HEK293 (cell line): Measurements from ENCODE around the gene CLEC2A.

Source experiments
- TF ChIP-seq, protein P1 (sequence below): fragments of 450-650 bp; formaldehyde crosslinking; IDR thresholded peaks from 2 replicates; pipeline ENCODE4 v1.5.1; 2016; ENCODE audit warnings: missing biosample characterization, missing genetic modification characterization
- TF ChIP-seq, protein P2 (sequence below): fragments of 450-650 bp; formaldehyde crosslinking; IDR thresholded peaks from 2 replicates; pipeline ENCODE4 v1.5.1; 2016; ENCODE audit warnings: missing biosample characterization, missing genetic modification characterization

DNA sequence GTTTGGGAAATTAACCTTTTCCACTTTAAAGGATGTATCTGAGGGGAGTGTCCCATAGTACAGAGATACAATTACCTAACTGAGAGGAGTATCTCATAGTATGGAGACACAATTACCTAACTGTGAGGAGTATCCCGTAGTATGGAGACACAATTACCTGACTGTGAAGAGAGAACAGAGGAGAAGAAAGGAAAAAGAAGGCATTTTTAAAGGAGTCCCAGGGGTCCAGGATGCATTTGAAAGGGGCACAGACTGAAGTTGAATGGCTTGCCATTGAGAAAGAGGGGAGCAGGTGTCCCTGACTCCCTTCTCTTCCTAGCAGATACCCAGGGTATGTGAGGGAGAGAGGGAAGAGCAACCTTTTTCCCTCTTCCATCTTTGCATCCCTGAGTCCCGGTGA lies 33.0 kb downstream of the CLEC2A start:
- TF ChIP-seq, protein P1, sequence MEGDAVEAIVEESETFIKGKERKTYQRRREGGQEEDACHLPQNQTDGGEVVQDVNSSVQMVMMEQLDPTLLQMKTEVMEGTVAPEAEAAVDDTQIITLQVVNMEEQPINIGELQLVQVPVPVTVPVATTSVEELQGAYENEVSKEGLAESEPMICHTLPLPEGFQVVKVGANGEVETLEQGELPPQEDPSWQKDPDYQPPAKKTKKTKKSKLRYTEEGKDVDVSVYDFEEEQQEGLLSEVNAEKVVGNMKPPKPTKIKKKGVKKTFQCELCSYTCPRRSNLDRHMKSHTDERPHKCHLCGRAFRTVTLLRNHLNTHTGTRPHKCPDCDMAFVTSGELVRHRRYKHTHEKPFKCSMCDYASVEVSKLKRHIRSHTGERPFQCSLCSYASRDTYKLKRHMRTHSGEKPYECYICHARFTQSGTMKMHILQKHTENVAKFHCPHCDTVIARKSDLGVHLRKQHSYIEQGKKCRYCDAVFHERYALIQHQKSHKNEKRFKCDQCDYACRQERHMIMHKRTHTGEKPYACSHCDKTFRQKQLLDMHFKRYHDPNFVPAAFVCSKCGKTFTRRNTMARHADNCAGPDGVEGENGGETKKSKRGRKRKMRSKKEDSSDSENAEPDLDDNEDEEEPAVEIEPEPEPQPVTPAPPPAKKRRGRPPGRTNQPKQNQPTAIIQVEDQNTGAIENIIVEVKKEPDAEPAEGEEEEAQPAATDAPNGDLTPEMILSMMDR (tag by site-specific recombination): no peak
- TF ChIP-seq, protein P2, sequence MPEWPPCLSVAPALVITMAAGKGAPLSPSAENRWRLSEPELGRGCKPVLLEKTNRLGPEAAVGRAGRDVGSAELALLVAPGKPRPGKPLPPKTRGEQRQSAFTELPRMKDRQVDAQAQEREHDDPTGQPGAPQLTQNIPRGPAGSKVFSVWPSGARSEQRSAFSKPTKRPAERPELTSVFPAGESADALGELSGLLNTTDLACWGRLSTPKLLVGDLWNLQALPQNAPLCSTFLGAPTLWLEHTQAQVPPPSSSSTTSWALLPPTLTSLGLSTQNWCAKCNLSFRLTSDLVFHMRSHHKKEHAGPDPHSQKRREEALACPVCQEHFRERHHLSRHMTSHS (tag by site-specific recombination): no peak
